ENCODE results near the gene ACD. TPM values are rescaled to one million over a fixed set of nuclear protein-coding genes. Genes with fewer than 3 reads are reported as not detected.

ACD gene
- total and polyA plus RNA-seq, 9 donors = 5.3 to 40.8 (median 29.4) TPM

- peak; percentile 30 to 61 (median 54) for TF ChIP-seq CTCF (IDR thresholded peaks at IDR 0.05)
- TF ChIP-seq POLR2A (IDR thresholded peaks at IDR 0.05) = no peak
- peak overlapping the region; percentile 46 to 72 for H3K27ac ChIP-seq
- no peaks in the 10 kb centered on the region for H3K9me3 ChIP-seq
- peaks cover 12% of the 10 kb centered on the region for H3K4me1 ChIP-seq (ENCODE audit: insufficient read depth)
- no peaks in the 10 kb centered on the region for H3K36me3 ChIP-seq
- DNase-seq = peak; percentile 62 to 79 (median 76)
- no peaks in the 10 kb centered on the region for H3K27me3 ChIP-seq
- 21 to 31% (median 24%) methylated on average over 13 of the region's 13 CpGs for WGBS, 3 donors
- no peak overlapping the region for H3K4me3 ChIP-seq
- intact Hi-C loops (cut with DNase I) = loop anchor here in 2 of 4 donors (10.0 kb wide), 2 partner anchors 132 to 352 kb away; partner anchors contain the start of genes DDX28 (in 1 of the 2), DUS2 (in 1 of the 2), RANBP10 (in 1 of the 2) and TSNAXIP1 (in 1 of the 2)
Observed at GRCh38 chr16:67672739-67673662, 12.9 kb upstream of the ACD start.

GRCh38 chr16:67672306-67672705 lies 12.2 kb upstream of the ACD start:
- Histone ChIP-seq H3K36me3 (no peaks in the 10 kb centered on the region), H3K27me3 (no peaks in the 10 kb centered on the region), H3K9me3 (no peaks in the 10 kb centered on the region), H3K4me3 (no peak overlapping the region), H3K27ac (peak overlapping the region in 1 of 2 donors; percentile 72), H3K4me1 (ENCODE audit: insufficient read depth) (peaks cover 15% of the 10 kb centered on the region)
- DNase-seq = peak in 2 of 5 donors; percentile 30 to 38
- intact Hi-C loops (cut with DNase I) = loop anchor here in 2 of 4 donors (10.0 kb wide), 2 partner anchors 132 to 352 kb away; partner anchors contain the start of genes DDX28 (in 1 of the 2), DUS2 (in 1 of the 2), RANBP10 (in 1 of the 2) and TSNAXIP1 (in 1 of the 2)
- WGBS, 3 donors = 47 to 52% (median 48%) methylated on average over 4 of the region's 4 CpGs
- TF ChIP-seq POLR2A (IDR thresholded peaks at IDR 0.05) = no peak
- TF ChIP-seq CTCF (IDR thresholded peaks at IDR 0.05) = no peak
- no peak for TF ChIP-seq EP300 (IDR thresholded peaks at IDR 0.05)

GRCh38 chr16:67669499-67670101 lies 9.5 kb upstream of the ACD start:
- WGBS, 3 donors = 86 to 88% (median 87%) methylated on average over 10 of the region's 10 CpGs
- DNase-seq = peak in 2 of 5 donors; percentile 15 to 28
- TF ChIP-seq CTCF (IDR thresholded peaks at IDR 0.05) = no peak
- no peak for TF ChIP-seq EP300 (IDR thresholded peaks at IDR 0.05)
- no peak for TF ChIP-seq POLR2A (IDR thresholded peaks at IDR 0.05)
- H3K36me3 ChIP-seq = no peaks in the 10 kb centered on the region
- H3K27ac ChIP-seq = no peak overlapping the region
- intact Hi-C loops (cut with DNase I) = loop anchor here (5.0 to 10.0 kb wide), 6 partner anchors 107 to 355 kb away; partner anchors contain the start of genes RIPOR1 (in 2 of the 4), CTCF (in 1 of the 4), CTRL (in 1 of the 4) and DDX28 (in 1 of the 4)
- H3K4me3 ChIP-seq = no peak overlapping the region
- peaks cover 20% of the 10 kb centered on the region for H3K4me1 ChIP-seq (ENCODE audit: insufficient read depth)
- H3K27me3 ChIP-seq = no peaks in the 10 kb centered on the region
- no peaks in the 10 kb centered on the region for H3K9me3 ChIP-seq

GRCh38 chr16:67668495-67669157 lies 8.6 kb upstream of the ACD start:
- Histone ChIP-seq H3K36me3 (no peaks in the 10 kb centered on the region), H3K27me3 (no peaks in the 10 kb centered on the region), H3K9me3 (no peaks in the 10 kb centered on the region), H3K4me1 (ENCODE audit: insufficient read depth) (peaks cover 17% of the 10 kb centered on the region), H3K27ac (no peak overlapping the region), H3K4me3 (no peak overlapping the region)
- intact Hi-C loops (cut with DNase I) = loop anchor here in 3 of 4 donors (5.0 to 10.0 kb wide), 4 partner anchors 106 to 266 kb away; partner anchors contain the start of genes RIPOR1 (in 2 of the 3), CTCF (in 1 of the 3), CTRL (in 1 of the 3) and PSMB10 (in 1 of the 3)
- no peak for DNase-seq
- WGBS, 3 donors = 83 to 87% (median 87%) methylated on average over 6 of the region's 6 CpGs
- TF ChIP-seq CTCF (IDR thresholded peaks at IDR 0.05) = no peak
- TF ChIP-seq EP300 (IDR thresholded peaks at IDR 0.05) = no peak
- TF ChIP-seq POLR2A (IDR thresholded peaks at IDR 0.05) = no peak
